HAP-1 (cell line): ENCODE results near the gene ELOF1.
"Not testable (repeated sequence)": the region's sequence is repeated elsewhere in the genome, so short reads cannot be mapped to it uniquely, and the experiment has no call there.

Source experiments
- DNase-seq, 2 experiments: peaks; one replicate each; pipeline ENCODE4 v3.0.0-alpha.2; 2016 to 2020; ENCODE audit warnings: low spot score in 2 of 2
- H3K27me3 ChIP-seq: fragments of 250-450 bp; sonication (Bioruptor Pico); 2 replicates; pipeline ENCODE4 v1.5.1; 2020; ENCODE audit warnings: low read depth, mild to moderate bottlenecking, moderate library complexity
- H3K36me3 ChIP-seq: fragments of 250-450 bp; sonication (Bioruptor Pico); replicated peaks from 2 replicates; pipeline ENCODE4 v1.5.1; 2020; ENCODE audit warnings: mild to moderate bottlenecking
- H3K4me1 ChIP-seq: fragments of 250-450 bp; sonication (Bioruptor Pico); 2 replicates; pipeline ENCODE4 v1.5.1; 2020; ENCODE audit warnings: mild to moderate bottlenecking
- H3K4me3 ChIP-seq: fragments of 250-450 bp; sonication (Bioruptor Pico); 2 replicates; pipeline ENCODE4 v1.5.1; 2020; ENCODE audit warnings: mild to moderate bottlenecking, moderate library complexity
- H3K9me3 ChIP-seq: fragments of 250-450 bp; sonication (Bioruptor Pico); 2 replicates; pipeline ENCODE4 v1.5.1; 2020; ENCODE audit warnings: mild to moderate bottlenecking, moderate library complexity
- in situ Hi-C: fragments of 300-500 bp; cut with MboI; formaldehyde crosslinking; loops from 3 replicates; pipeline ENCODE4 v1.14.3; 2020; ENCODE audit warnings: low sequenced_read_pairs, inconsistent platforms, mixed read lengths

ELOF1 gene

GRCh38 chr19:11580116-11580515 is 21.1 kb upstream of the ELOF1 start:
- DNase-seq: no peak
- no peaks in the 10 kb centered on the region for H3K9me3 ChIP-seq

DNA sequence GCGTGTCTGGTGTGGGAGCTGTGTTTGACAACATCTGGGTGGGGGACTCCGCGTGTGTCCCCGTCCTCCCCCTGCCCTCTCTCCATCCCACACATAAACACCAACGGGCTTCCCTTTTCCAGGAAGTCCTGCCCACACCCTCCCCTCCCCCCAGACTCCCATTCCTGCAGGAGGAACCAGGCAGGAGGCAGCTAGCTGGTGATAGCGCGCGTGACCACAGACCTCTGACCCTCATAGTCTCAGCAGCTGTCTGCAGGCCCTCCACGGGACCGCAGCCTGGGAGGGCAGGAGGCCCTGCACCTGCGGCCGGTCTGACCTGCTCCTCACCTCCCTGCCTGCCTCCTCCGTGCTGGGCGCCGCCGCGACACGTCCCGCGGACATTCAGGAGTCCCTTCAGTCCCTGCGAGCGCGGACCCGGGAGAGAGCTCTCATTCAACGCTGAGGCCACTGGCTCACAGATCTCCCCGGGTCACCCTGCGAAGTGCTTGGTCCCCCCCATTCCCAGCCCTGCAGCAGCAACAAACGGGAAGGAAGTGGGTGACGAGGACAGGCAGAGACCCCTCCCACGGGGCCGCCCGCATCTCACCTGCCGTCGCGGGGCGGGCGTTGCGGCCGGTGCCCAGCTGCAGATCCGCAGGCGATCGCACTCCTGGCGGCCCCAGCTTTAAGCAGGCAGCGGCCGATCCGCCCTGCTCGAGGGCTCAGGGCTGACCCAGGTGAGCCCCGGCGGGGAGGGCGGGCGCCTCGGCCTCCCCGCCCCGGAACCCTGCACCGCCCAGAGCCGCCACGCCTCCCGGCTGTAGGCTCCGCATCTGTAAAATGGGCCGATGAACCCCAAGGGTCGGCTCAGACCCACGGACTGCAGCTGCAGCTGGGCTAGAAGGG is 19.5 kb upstream of the ELOF1 start:
- DNase-seq: no peak
- H3K4me3 ChIP-seq: no peak overlapping the region
- in situ Hi-C loops: no loop called here
- no peaks in the 10 kb centered on the region for H3K27me3 ChIP-seq
- no peaks in the 10 kb centered on the region for H3K4me1 ChIP-seq
- H3K36me3 ChIP-seq: no peaks in the 10 kb centered on the region
- H3K9me3 ChIP-seq: no peaks in the 10 kb centered on the region

More at GRCh38 chr19:11580116-11580515, 21.1 kb upstream of the ELOF1 start:
- in situ Hi-C loops: no loop called here
- H3K36me3 ChIP-seq: no peaks in the 10 kb centered on the region
- no peak overlapping the region for H3K4me3 ChIP-seq
- no peaks in the 10 kb centered on the region for H3K27me3 ChIP-seq
- no peaks in the 10 kb centered on the region for H3K4me1 ChIP-seq

- Histone ChIP-seq H3K9me3 (no peaks in the 10 kb centered on the region), H3K27me3 (no peaks in the 10 kb centered on the region), H3K36me3 (no peaks in the 10 kb centered on the region), H3K4me1 (no peaks in the 10 kb centered on the region), H3K4me3 (no peak within 1 kb of the TSS)
- in situ Hi-C loops: no loop called here
- no peak for DNase-seq
These were observed 18.6 kb upstream of the ELOF1 start, which contains the start of gene ACP5 for GRCh38 chr19:11577451-11578257. ACP5 (minus strand) TSS chr19:11577645; CDS start chr19:11577317, 328 bp downstream.

DNA sequence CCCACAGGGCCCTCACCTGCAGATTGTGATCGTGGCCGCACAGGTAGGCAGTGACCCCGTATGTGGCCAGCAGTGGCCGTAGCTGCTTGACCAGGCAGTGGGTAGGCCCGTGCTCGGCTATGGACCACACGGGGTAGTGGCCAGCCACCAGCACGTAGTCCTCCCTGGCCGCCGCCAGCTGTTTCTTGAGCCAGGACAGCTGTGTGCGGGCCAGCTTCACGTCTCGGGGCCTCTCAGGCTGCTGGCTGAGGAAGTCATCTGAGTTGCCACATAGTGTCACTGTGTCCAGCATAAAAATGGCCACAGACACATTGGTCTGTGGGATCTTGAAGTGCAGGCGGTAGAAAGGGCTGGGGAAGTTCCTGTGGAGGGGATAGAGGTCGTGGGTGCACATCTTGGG is 17.2 kb upstream of the ELOF1 start:
- H3K36me3 ChIP-seq: no peaks in the 10 kb centered on the region
- H3K4me1 ChIP-seq: no peaks in the 10 kb centered on the region
- no peak for DNase-seq
- in situ Hi-C loops: no loop called here
- no peak overlapping the region for H3K4me3 ChIP-seq
- no peaks in the 10 kb centered on the region for H3K9me3 ChIP-seq
- no peaks in the 10 kb centered on the region for H3K27me3 ChIP-seq

GRCh38 chr19:11574689-11575088 is 15.7 kb upstream of the ELOF1 start:
- in situ Hi-C loops: no loop called here
- H3K4me3 ChIP-seq: no peak overlapping the region
- DNase-seq: no peak
- no peaks in the 10 kb centered on the region for H3K4me1 ChIP-seq
- no peaks in the 10 kb centered on the region for H3K9me3 ChIP-seq
- no peaks in the 10 kb centered on the region for H3K27me3 ChIP-seq
- no peaks in the 10 kb centered on the region for H3K36me3 ChIP-seq

DNA sequence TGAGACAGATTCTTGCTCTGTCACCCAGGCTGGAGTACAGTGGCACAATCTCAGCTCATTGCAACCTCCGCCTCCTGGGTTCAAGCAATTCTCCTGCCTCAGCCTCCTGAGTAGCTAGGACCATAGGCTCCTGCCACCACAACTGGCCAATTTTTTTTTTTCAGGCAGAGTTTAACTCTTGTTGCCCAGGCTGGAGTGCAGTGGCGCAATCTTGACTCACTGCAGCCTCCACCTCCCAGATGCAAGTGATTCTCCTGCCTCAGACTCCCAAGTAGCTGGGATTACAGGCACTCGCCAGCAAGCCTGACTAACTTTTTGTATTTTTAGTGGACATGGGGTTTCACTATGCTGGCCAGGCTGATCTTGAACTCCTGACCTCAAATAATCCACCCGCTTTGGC is 14.7 kb upstream of the ELOF1 start:
- H3K9me3 ChIP-seq, in situ Hi-C loops, H3K4me3 ChIP-seq, H3K4me1 ChIP-seq, H3K27me3 ChIP-seq, DNase-seq, H3K36me3 ChIP-seq: not testable (repeated sequence)

GRCh38 chr19:11573354-11573753 is 14.3 kb upstream of the ELOF1 start:
- H3K9me3 ChIP-seq, H3K27me3 ChIP-seq, H3K36me3 ChIP-seq, DNase-seq, in situ Hi-C loops, H3K4me3 ChIP-seq, H3K4me1 ChIP-seq: not testable (repeated sequence)

DNA sequence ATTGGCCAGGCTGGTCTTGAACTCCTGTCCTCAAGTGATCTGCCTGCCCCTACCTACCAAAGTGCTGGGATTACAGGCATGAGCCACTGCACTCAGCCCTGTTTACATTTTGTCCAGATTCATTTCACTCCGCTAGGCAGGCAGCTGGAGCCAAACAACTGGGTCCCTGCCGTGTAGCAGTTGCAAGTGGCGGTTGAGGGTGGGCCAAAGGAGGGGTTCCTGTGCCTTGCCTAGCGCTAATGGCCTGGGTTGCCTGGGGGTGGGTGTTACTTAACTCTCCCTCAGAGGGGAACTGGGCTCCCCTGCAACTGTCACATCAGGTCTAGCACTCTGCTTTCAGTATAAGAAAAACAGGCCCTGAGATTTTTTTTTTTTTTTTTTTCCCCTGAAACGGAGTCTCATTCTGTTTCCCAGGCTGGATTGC is 11.0 kb upstream of the ELOF1 start:
- no peaks in the 10 kb centered on the region for H3K9me3 ChIP-seq
- H3K36me3 ChIP-seq: no peaks in the 10 kb centered on the region
- no peak overlapping the region for H3K4me3 ChIP-seq
- no peaks in the 10 kb centered on the region for H3K27me3 ChIP-seq
- no peak for DNase-seq
- H3K4me1 ChIP-seq: no peaks in the 10 kb centered on the region
- in situ Hi-C loops: no loop called here

- H3K27me3 ChIP-seq: no peaks in the 10 kb centered on the region
- DNase-seq: no peak
- no peaks in the 10 kb centered on the region for H3K36me3 ChIP-seq
- H3K9me3 ChIP-seq: no peaks in the 10 kb centered on the region
- H3K4me1 ChIP-seq: no peaks in the 10 kb centered on the region
- in situ Hi-C loops: no loop called here
- no peak overlapping the region for H3K4me3 ChIP-seq
These were observed 7.1 kb upstream of the ELOF1 start for GRCh38 chr19:11566164-11566563.

DNA sequence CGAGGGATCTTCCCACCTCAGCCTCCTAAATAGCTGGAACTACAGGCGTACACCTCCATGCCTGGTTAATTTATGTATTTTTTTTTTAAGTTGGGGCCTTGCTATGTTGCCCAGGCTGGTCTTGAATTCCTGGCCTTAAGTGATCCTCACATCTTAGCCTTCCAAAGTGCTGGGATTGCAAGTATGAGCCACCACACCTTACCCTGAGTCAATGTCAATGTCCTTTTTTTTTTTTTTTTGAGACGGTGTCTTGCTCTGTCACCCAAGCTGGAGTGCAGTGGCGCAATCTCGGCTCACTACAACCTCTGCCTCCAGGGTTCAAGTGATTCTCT is 6.6 kb upstream of the ELOF1 start:
- DNase-seq, H3K9me3 ChIP-seq, H3K4me3 ChIP-seq, H3K36me3 ChIP-seq, H3K4me1 ChIP-seq, H3K27me3 ChIP-seq, in situ Hi-C loops: not testable (repeated sequence)

DNA sequence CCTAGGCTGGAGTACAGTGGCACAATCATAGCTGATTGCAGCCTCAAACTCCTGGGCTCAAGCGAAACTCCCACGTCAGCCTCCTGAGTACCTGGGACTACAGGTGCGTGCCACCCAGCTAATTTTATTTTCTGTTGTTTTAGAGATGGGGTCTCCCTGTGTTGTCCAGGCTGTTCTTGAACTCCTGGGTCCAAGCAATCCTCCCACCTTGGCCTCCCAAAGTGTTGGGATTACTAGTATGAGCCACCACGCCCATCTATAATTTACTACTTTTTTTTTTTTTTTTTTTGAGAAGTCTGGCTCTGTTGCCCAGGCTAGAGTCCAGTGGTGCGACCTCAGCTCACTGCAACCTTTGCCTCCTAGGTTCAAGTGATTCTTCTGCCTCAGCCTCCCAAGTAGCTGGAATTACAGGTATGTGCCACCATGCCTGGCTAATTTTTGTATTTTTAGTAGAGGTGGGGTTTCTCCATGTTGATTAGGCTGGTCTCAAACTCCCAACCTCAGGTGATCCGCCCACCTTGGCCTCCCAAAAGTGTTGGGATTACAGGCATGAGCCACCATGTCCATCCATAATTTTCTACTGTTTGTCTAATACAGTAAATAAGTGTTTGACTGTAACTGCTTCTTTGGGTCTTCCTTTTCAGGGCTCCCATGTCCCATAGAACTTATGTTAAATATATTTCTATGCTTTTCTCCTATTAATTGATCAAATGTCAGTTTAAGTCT is 5.2 kb upstream of the ELOF1 start:
- H3K9me3 ChIP-seq, DNase-seq, in situ Hi-C loops, H3K4me3 ChIP-seq, H3K4me1 ChIP-seq, H3K27me3 ChIP-seq, H3K36me3 ChIP-seq: not testable (repeated sequence)

DNA sequence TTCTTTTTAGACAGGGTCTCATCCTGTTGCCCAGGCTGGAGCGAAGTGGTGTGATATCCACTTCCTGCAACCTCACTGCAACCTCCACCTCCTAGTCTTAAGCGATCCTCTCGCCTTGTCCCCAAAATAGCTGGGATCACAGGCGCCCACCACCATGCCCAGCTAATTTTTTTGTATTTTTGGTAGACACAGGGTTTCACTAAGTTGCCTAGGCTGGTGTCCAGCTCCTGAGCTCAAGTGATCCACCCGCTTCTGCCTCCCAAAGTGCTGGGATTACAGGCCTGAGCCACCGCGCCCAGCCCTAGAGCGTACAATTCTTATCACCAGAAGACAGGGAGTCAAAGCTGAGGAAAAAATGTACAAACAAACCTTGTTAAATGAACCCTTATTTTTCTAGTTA is 4.5 kb upstream of the ELOF1 start:
- in situ Hi-C loops: no loop called here

GRCh38 chr19:11560404-11561051 is 1.5 kb upstream of the ELOF1 start:
- Histone ChIP-seq H3K9me3 (no peaks in the 10 kb centered on the region), H3K36me3 (0 out of 2 replicates have a peak, but pooled peaks cover 2% of the 10 kb centered on the region), H3K4me3 (peak overlapping the region; percentile 73), H3K4me1 (peaks cover 12% of the 10 kb centered on the region), H3K27me3 (no peaks in the 10 kb centered on the region)
- in situ Hi-C loops: no loop called here
- peak; percentile 65 to 86 for DNase-seq

More for the DNA sequence above, 4.5 kb upstream of the ELOF1 start:
- H3K9me3 ChIP-seq: no peaks in the 10 kb centered on the region
- H3K4me1 ChIP-seq: peaks cover 5% of the 10 kb centered on the region
- no peak for DNase-seq
- no peak overlapping the region for H3K4me3 ChIP-seq
- H3K36me3 ChIP-seq: no peaks in the 10 kb centered on the region
- H3K27me3 ChIP-seq: no peaks in the 10 kb centered on the region
